HG03196 (cell line): ENCODE measurements around the gene CTF1.

Experiments
- ATAC-seq: cut with Tn5 transposase; IDR thresholded peaks from one replicate; pipeline ENCODE4 v1.9.1; 2021; ENCODE audit not compliant: unreplicated experiment

The CTF1 gene

GRCh38 chr16:30904114-30904780, 7.8 kb downstream of the CTF1 start:
- ATAC-seq: no peak

- ATAC-seq: no peak
Observed at GRCh38 chr16:30907064-30907463, 10.7 kb downstream of the CTF1 start.

- no peak for ATAC-seq
Observed at GRCh38 chr16:30910427-30911029, 14.1 kb downstream of the CTF1 start.

GRCh38 chr16:30912794-30913412, 16.5 kb downstream of the CTF1 start:
- no peak for ATAC-seq

GRCh38 chr16:30914830-30915229, 18.4 kb downstream of the CTF1 start:
- no peak for ATAC-seq

- ATAC-seq: no peak
Observed at GRCh38 chr16:30918614-30919013, 22.2 kb downstream of the CTF1 start.

- no peak for ATAC-seq
Observed at GRCh38 chr16:30920891-30921290, 24.5 kb downstream of the CTF1 start.

GRCh38 chr16:30921459-30921747, 25.0 kb downstream of the CTF1 start:
- no peak for ATAC-seq

- ATAC-seq: peak; percentile 2
Observed at GRCh38 chr16:30921748-30922419, 25.5 kb downstream of the CTF1 start.

- peak; percentile 75 for ATAC-seq
Observed at GRCh38 chr16:30922420-30922959, 26.1 kb downstream of the CTF1 start.

- peak; percentile 70 for ATAC-seq
Observed at GRCh38 chr16:30922960-30923535, 26.6 kb downstream of the CTF1 start.

- ATAC-seq: no peak
Observed at GRCh38 chr16:30923554-30924075, 27.2 kb downstream of the CTF1 start, which contains the start of gene FBXL19. FBXL19 (plus strand) TSS chr16:30923572; CDS start chr16:30925755, 2,183 bp downstream.

- no peak for ATAC-seq
Observed at GRCh38 chr16:30924076-30924912, 27.9 kb downstream of the CTF1 start.

- no peak for ATAC-seq
Observed at GRCh38 chr16:30924913-30925631, 28.7 kb downstream of the CTF1 start.

GRCh38 chr16:30925632-30925987, 29.2 kb downstream of the CTF1 start:
- ATAC-seq: no peak

GRCh38 chr16:30925995-30926811, 29.8 kb downstream of the CTF1 start:
- no peak for ATAC-seq

- no peak for ATAC-seq
Observed at GRCh38 chr16:30926937-30927788, 30.7 kb downstream of the CTF1 start.
